Spleen (tissue), 7 donors: ENCODE data around the gene DLG2.

Experiments used
- CTCF ChIP-seq, 11 experiments: fragments of 200-600 bp in 7 of 11; fragments of 450-650 bp in 4 of 11; sonication (generic) in 4 of 11; IDR thresholded peaks in 8 of 11; conservative IDR thresholded peaks in 3 of 11; 1 replicate in 7 of 11; 2 replicates in 4 of 11; pipeline versions ENCODE4 v1.4.0 to v1.8.0; 2016 to 2021; ENCODE audit warnings: antibody characterized with exemption in 11 of 11, inconsistent platforms in 4 of 11, mild to moderate bottlenecking in 1 of 11
- POLR2A ChIP-seq, 3 donors: fragments of 450-650 bp; IDR thresholded peaks; one replicate each; pipeline ENCODE4 v1.5.1; 2017; ENCODE audit warnings: antibody characterized with exemption in 3 of 3, mild to moderate bottlenecking in 1 of 3
- POLR2AphosphoS5 ChIP-seq, 3 donors: sonication (generic); formaldehyde crosslinking; IDR thresholded peaks; one replicate each; pipeline ENCODE4 v1.5.1; 2017; ENCODE audit warnings: antibody characterized with exemption in 3 of 3
- donor health status: DM: no; HTN: no; CAD: no; lungs with moderate emphysema.
- donor health status: DM: no; HTN: no; CAD: no.
- donor health status: DM: no; HTN: no; CAD: no.

GRCh38 chr11:83425137-83425466 is 2202.0 kb downstream of the DLG2 start:
- no peak for TF ChIP-seq CTCF (IDR thresholded peaks at IDR 0.05 in 8 of 11, conservative IDR thresholded peaks at IDR 0.05 in 3 of 11)
- no peak for TF ChIP-seq POLR2A (IDR thresholded peaks at IDR 0.05)
- no peak for TF ChIP-seq POLR2AphosphoS5 (IDR thresholded peaks at IDR 0.05)
